SU-DHL-6 (cell line): ENCODE measurements around the gene FHOD1.

ENCODE experiments used
- H2AFZ ChIP-seq: fragments of 200-600 bp; sonication (generic); 2 replicates; pipeline ENCODE4 v1.6.1; 2014; ENCODE audit warnings: low read depth, mild to moderate bottlenecking, moderate library complexity, mixed read lengths, antibody characterized with exemption, low read length; ENCODE audit not compliant: severe bottlenecking
- H3F3A ChIP-seq: fragments of 200-600 bp; shearing (Covaris generic); 2 replicates; pipeline ENCODE4 v1.6.0; 2016; ENCODE audit warnings: antibody characterized with exemption, mild to moderate bottlenecking; ENCODE audit not compliant: insufficient read depth
- H3K27ac ChIP-seq: fragments of 200-600 bp; sonication (generic); 2 replicates; pipeline ENCODE4 v1.5.1; 2016; ENCODE audit warnings: low read depth, mild to moderate bottlenecking, low read length, moderate library complexity, mixed read lengths
- H3K27me3 ChIP-seq: fragments of 200-600 bp; sonication (generic), shearing (Covaris generic); 2 replicates; pipeline ENCODE4 v1.6.0; 2014; ENCODE audit warnings: mild to moderate bottlenecking, low read length
- H3K36me3 ChIP-seq: fragments of 200-600 bp; sonication (generic); 2 replicates; pipeline ENCODE4 v1.6.1; 2014; ENCODE audit warnings: mild to moderate bottlenecking, low read length, mixed read lengths
- H3K4me2 ChIP-seq: fragments of 300-600, 200-600 bp; shearing (Covaris generic), sonication (generic); 2 replicates; pipeline ENCODE4 v1.6.0; 2014; ENCODE audit warnings: low read length, low read depth, mild to moderate bottlenecking; ENCODE audit not compliant: poor library complexity, severe bottlenecking
- H3K4me3 ChIP-seq: fragments of 200-600 bp; sonication (generic); 2 replicates; pipeline ENCODE4 v1.5.1; 2014; ENCODE audit warnings: antibody characterized with exemption, low read length, mild to moderate bottlenecking, mixed read lengths; ENCODE audit not compliant: insufficient read depth, poor library complexity, severe bottlenecking
- H3K79me2 ChIP-seq: fragments of 200-600 bp; sonication (generic); 2 replicates; pipeline ENCODE4 v1.6.1; 2014; ENCODE audit warnings: mild to moderate bottlenecking, low read length, moderate library complexity; ENCODE audit not compliant: insufficient read depth
- H3K9ac ChIP-seq: fragments of 200-600 bp; sonication (generic); 2 replicates; pipeline ENCODE4 v1.7.0; 2014; ENCODE audit warnings: mild to moderate bottlenecking, low read length
- H3K9me2 ChIP-seq: fragments of 200-600 bp; sonication (generic); replicated peaks from 2 replicates; pipeline ENCODE4 v1.6.1; 2014; ENCODE audit warnings: low read length; ENCODE audit not compliant: insufficient read depth
- H3K9me3 ChIP-seq: fragments of 200-600 bp; sonication (generic); 2 replicates; pipeline ENCODE4 v1.6.1; 2014; ENCODE audit warnings: low read length, mixed read lengths; ENCODE audit not compliant: insufficient read depth
- H4K20me1 ChIP-seq: fragments of 200-600 bp; sonication (generic); 2 replicates; pipeline ENCODE4 v1.6.1; 2014; ENCODE audit warnings: low read depth, mild to moderate bottlenecking, antibody characterized with exemption, low read length, moderate library complexity, mixed read lengths
- CTCF ChIP-seq: fragments of 200-600 bp; sonication (generic); IDR thresholded peaks from one replicate; pipeline ENCODE4 v1.5.1; 2017; ENCODE audit warnings: antibody characterized with exemption, mild to moderate bottlenecking, low read length, moderate library complexity; ENCODE audit not compliant: insufficient read depth, poor library complexity, severe bottlenecking
- EZH2phosphoT487 ChIP-seq: fragments of 200-600 bp; sonication (generic), shearing (Covaris generic); conservative IDR thresholded peaks from 2 replicates; pipeline ENCODE4 v1.6.1; 2018; ENCODE audit warnings: mild to moderate bottlenecking, antibody characterized with exemption, low read length, moderate library complexity, mixed read lengths

Gene FHOD1

GRCh38 chr16:67190448-67191399, 56.6 kb downstream of the FHOD1 start:
- Histone ChIP-seq H3K4me2 (no peak overlapping the region), H3K4me3 (no peak overlapping the region), H2AFZ (peak overlapping the region; percentile 66)

DNA sequence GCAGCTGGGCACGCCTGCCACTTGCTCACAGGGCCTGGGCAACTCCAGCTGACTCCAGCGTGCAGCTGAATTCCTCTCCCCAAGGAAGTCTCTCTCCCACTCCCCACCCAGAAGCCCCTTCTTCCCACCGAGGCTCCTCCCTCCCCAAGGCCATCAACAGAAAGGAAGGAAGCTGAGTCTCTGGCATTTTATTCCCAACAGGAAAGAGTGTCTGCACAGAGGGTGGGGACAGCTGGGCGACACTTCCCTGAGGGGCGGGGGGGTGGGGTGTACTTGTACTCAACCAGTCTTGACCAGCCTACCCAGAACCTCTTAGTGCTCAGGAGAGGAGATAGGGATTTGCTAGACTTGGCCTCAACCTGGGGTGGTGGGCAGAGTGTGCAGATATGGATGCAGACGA, 57.2 kb downstream of the FHOD1 start, which contains the start of gene EXOC3L1:
Gene EXOC3L1, minus strand, starts transcription at position 96 of the 400 bp plus-strand sequence. CDS start 460 bp downstream, outside the sequence.
- Histone ChIP-seq H3K9ac (no peak within 1 kb of the TSS), H3K36me3 (no peaks in the 10 kb centered on the region), H3F3A (no peaks in the 10 kb centered on the region), H3K27me3 (no peaks in the 10 kb centered on the region), H4K20me1 (no peaks in the 10 kb centered on the region), H3K4me2 (no peak within 1 kb of the TSS), H3K9me3 (no peaks in the 10 kb centered on the region), H3K27ac (no peak within 1 kb of the TSS), H3K4me3 (no peak within 1 kb of the TSS), H3K79me2 (peaks cover 24% of the 10 kb centered on the region), H2AFZ (no peak within 1 kb of the TSS), H3K9me2 (no peaks in the 10 kb centered on the region)
- TF ChIP-seq CTCF (no peak), EZH2phosphoT487 (no peak)

More at GRCh38 chr16:67190448-67191399, 56.6 kb downstream of the FHOD1 start:
- Histone ChIP-seq H3K9me3 (no peaks in the 10 kb centered on the region), H4K20me1 (no peaks in the 10 kb centered on the region), H3K36me3 (no peaks in the 10 kb centered on the region), H3K9me2 (no peaks in the 10 kb centered on the region), H3K79me2 (peaks cover 24% of the 10 kb centered on the region), H3K9ac (no peak overlapping the region), H3K27ac (no peak overlapping the region), H3F3A (no peaks in the 10 kb centered on the region), H3K27me3 (no peaks in the 10 kb centered on the region)
- TF ChIP-seq EZH2phosphoT487 (no peak), CTCF (no peak)

- H3K9me2 ChIP-seq: no peaks in the 10 kb centered on the region
- H3K27me3 ChIP-seq: no peaks in the 10 kb centered on the region
- H3K9me3 ChIP-seq: no peaks in the 10 kb centered on the region
- no peak for TF ChIP-seq CTCF
- no peak for TF ChIP-seq EZH2phosphoT487
- no peaks in the 10 kb centered on the region for H3K36me3 ChIP-seq
- no peak overlapping the region for H3K9ac ChIP-seq
- no peaks in the 10 kb centered on the region for H3F3A ChIP-seq
- H3K4me3 ChIP-seq: no peak overlapping the region
- no peak overlapping the region for H2AFZ ChIP-seq
- H3K4me2 ChIP-seq: no peak overlapping the region
- H3K27ac ChIP-seq: no peak overlapping the region
- H4K20me1 ChIP-seq: no peaks in the 10 kb centered on the region
- peaks cover 17% of the 10 kb centered on the region for H3K79me2 ChIP-seq
These were observed 58.5 kb downstream of the FHOD1 start for GRCh38 chr16:67188798-67189197.
